ENCODE measurements around the gene MIF. TPM values are rescaled to one million over a fixed set of nuclear protein-coding genes. Genes with fewer than 3 reads are reported as not detected.
"Not testable (repeated sequence)": the region's sequence is repeated elsewhere in the genome, so short reads cannot be mapped to it uniquely, and the experiment has no call there.

Gene MIF
- total RNA-seq, 1 donor from 2014 or later = 308 TPM

DNA sequence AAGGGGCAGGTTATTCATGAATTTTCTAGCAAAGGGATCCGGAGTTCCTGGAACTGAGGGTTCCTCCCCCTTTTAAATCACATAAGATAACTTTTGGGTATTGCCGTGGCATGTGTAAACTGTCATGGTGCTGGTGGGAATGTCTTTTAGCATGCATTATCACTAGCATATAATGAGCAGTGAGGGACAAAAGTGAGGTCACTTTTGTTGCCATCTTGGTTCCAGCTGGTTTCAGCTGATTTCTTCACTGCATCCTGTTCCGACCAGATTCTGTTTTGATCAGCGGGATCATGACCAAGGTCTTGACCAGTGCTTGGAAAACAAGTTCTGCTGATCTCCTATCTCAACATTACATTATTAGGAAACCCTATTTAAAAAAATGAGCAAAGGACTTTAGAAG lies 7.4 kb downstream of the MIF start:
- Mint-ChIP-seq H3K36me3 (ENCODE audit: low read depth) (peaks cover 33% of the 10 kb centered on the region), H3K4me3 (no peak overlapping the region), H3K27me3 (no peaks in the 10 kb centered on the region), H3K27ac (no peak overlapping the region), H3K4me1 (no peaks in the 10 kb centered on the region), H3K9me3 (no peaks in the 10 kb centered on the region)
- intact Hi-C loops (cut with micrococcal nuclease) = no loop called here
- TF ChIP-seq, protein P1, sequence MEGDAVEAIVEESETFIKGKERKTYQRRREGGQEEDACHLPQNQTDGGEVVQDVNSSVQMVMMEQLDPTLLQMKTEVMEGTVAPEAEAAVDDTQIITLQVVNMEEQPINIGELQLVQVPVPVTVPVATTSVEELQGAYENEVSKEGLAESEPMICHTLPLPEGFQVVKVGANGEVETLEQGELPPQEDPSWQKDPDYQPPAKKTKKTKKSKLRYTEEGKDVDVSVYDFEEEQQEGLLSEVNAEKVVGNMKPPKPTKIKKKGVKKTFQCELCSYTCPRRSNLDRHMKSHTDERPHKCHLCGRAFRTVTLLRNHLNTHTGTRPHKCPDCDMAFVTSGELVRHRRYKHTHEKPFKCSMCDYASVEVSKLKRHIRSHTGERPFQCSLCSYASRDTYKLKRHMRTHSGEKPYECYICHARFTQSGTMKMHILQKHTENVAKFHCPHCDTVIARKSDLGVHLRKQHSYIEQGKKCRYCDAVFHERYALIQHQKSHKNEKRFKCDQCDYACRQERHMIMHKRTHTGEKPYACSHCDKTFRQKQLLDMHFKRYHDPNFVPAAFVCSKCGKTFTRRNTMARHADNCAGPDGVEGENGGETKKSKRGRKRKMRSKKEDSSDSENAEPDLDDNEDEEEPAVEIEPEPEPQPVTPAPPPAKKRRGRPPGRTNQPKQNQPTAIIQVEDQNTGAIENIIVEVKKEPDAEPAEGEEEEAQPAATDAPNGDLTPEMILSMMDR (IDR thresholded peaks at IDR 0.05) = no peak
- ATAC-seq (ENCODE audit: low read depth) = no peak
- CTCF ChIA-PET = no interaction called here
- POLR2A ChIA-PET = no interaction called here
- DNase-seq = no peak

DNA sequence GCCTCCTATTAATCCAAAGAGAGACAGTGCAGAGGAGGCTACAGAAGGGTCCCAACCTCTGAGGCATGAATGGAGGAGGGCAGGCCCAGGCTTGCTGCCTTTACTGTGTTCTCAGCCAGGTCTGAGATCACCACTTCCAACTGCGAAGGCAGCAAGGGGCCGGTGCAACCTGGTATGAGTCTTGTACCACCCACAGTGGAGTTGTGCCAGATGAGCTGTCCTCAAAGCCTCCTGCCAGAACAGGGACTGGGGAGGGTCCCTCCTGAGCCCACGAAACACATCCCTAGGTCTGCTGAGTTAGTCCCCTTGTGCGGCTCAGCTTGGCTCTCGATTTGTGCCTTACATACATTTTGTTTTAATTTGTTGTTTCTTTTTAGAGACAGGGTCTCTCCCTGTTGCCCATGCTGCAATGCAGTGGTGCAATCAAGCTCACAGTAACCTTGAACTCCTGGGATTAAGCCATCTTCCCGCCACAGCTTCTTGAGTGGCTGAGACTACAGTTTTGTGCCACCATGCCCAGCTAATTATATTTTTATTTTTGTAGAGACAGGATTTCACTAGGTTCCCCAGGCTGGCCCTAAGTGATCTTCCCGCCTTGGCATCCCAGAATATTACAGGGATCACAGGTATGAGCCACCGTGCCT lies 9.3 kb downstream of the MIF start:
- H3K9me3 Mint-ChIP-seq = no peaks in the 10 kb centered on the region
- intact Hi-C loops (cut with micrococcal nuclease) = no loop called here
- peaks cover 19% of the 10 kb centered on the region for H3K36me3 Mint-ChIP-seq (ENCODE audit: low read depth)
- ATAC-seq (ENCODE audit: low read depth) = no peak
- CTCF ChIA-PET = interaction anchor here (1.5 kb wide), 1 partner anchor 9 kb away, joined by 4 read pairs; the partner anchor contains the start of gene MIF
- H3K4me3 Mint-ChIP-seq = no peak overlapping the region
- no peaks in the 10 kb centered on the region for H3K27me3 Mint-ChIP-seq
- H3K4me1 Mint-ChIP-seq = no peaks in the 10 kb centered on the region
- TF ChIP-seq, protein P1 (IDR thresholded peaks at IDR 0.05) = no peak
- POLR2A ChIA-PET = interaction anchor here (1.1 kb wide), 1 partner anchor 9 kb away, joined by 3 read pairs; the partner anchor contains the start of gene MIF
- no peak overlapping the region for H3K27ac Mint-ChIP-seq
- no peak for DNase-seq

DNA sequence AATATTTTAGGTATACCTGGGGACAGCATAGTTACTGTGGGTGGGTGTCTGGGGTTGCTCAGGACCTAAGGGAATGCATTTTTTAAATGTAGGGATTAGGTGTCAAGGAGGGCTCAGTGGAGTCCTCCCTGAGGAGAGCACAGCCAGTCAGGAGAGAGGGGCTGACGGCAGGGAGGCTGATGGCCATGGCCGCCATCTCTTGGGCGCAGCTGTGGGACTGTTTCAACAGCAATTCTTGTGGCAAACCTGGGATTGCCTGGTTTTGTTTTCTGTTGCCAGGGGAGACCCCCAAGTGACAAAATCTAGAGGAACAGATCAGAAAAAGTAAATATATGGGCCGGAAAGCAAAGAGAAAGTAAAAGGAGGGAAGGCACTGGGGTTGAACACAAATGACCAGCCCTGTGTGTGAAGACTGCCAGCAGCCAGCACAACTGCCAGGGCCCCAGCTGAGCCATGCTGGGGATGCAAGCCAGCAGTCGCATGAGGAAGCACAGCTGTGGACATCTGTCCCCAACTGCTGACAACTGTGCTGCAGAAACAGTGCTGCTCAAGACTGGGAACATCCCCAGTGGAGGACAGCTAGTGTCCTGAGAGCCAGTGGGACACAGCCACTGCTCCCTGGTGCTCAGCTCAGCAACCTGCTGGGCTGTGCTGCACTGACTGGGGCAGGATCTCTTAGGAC lies 10.5 kb downstream of the MIF start:
- POLR2A ChIA-PET = interaction anchor here (0.6 kb wide), 1 partner anchor 13 kb away, joined by 3 read pairs; no protein-coding TSS in a partner anchor
- Mint-ChIP-seq H3K4me3 (no peak overlapping the region), H3K4me1 (no peaks in the 10 kb centered on the region), H3K27me3 (no peaks in the 10 kb centered on the region), H3K9me3 (no peaks in the 10 kb centered on the region), H3K36me3 (ENCODE audit: low read depth) (peaks cover 9% of the 10 kb centered on the region), H3K27ac (no peak overlapping the region)
- intact Hi-C loops (cut with micrococcal nuclease) = no loop called here
- DNase-seq (no peak), ATAC-seq (ENCODE audit: low read depth) (no peak)
- TF ChIP-seq, protein P1 (IDR thresholded peaks at IDR 0.05) = no peak
- CTCF ChIA-PET = no interaction called here

DNA sequence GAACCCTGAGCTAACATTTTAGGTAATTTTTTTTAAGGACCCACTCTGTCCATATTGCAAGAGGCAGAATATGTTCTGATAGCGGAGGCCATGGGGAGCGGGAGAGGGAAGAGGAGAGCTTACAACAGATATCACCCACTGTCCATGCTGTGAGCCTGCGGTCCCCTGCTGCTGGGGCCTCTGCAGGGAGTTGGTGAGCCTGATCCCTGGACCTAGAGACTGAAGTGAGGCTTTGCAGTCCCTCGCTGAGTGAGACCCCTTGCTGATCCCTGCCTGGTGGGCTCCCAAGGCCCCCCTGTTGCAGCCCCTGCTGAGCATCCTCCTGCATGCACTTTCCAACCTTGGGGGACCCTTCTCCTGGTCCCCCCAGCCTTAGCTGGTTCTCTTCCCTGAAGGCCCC lies 12.5 kb downstream of the MIF start:
- no peak overlapping the region for H3K27ac Mint-ChIP-seq
- DNase-seq (no peak), ATAC-seq (ENCODE audit: low read depth) (no peak)
- no peak overlapping the region for H3K4me3 Mint-ChIP-seq
- no peaks in the 10 kb centered on the region for H3K36me3 Mint-ChIP-seq (ENCODE audit: low read depth)
- ChIA-PET POLR2A (interaction anchor here (0.6 kb wide), 1 partner anchor 19 kb away, joined by 6 read pairs; no protein-coding TSS in a partner anchor), CTCF (no interaction called here)
- TF ChIP-seq, protein P1 (IDR thresholded peaks at IDR 0.05) = no peak
- H3K27me3 Mint-ChIP-seq = no peaks in the 10 kb centered on the region
- H3K4me1 Mint-ChIP-seq = no peaks in the 10 kb centered on the region
- H3K9me3 Mint-ChIP-seq = no peaks in the 10 kb centered on the region
- intact Hi-C loops (cut with micrococcal nuclease) = no loop called here

- H3K36me3 Mint-ChIP-seq (ENCODE audit: low read depth); H3K27me3 Mint-ChIP-seq; H3K27ac Mint-ChIP-seq; POLR2A ChIA-PET; ATAC-seq (ENCODE audit: low read depth); H3K9me3 Mint-ChIP-seq; H3K4me3 Mint-ChIP-seq; DNase-seq; CTCF ChIA-PET; H3K4me1 Mint-ChIP-seq; intact Hi-C loops (cut with micrococcal nuclease): not testable (repeated sequence)
These were observed 13.2 kb downstream of the MIF start for GRCh38 chr22:23907423-23907822.
